NCI-H526 (cell line): ENCODE results near the gene SMYD3.
"Not testable (repeated sequence)": the region's sequence is repeated elsewhere in the genome, so short reads cannot be mapped to it uniquely, and the experiment has no call there.

Experiments
- DNase-seq, 2 experiments: peaks; one replicate each; lab custom pipeline; 2025; lab: John Stamatoyannopoulos, UW

Gene SMYD3

DNA sequence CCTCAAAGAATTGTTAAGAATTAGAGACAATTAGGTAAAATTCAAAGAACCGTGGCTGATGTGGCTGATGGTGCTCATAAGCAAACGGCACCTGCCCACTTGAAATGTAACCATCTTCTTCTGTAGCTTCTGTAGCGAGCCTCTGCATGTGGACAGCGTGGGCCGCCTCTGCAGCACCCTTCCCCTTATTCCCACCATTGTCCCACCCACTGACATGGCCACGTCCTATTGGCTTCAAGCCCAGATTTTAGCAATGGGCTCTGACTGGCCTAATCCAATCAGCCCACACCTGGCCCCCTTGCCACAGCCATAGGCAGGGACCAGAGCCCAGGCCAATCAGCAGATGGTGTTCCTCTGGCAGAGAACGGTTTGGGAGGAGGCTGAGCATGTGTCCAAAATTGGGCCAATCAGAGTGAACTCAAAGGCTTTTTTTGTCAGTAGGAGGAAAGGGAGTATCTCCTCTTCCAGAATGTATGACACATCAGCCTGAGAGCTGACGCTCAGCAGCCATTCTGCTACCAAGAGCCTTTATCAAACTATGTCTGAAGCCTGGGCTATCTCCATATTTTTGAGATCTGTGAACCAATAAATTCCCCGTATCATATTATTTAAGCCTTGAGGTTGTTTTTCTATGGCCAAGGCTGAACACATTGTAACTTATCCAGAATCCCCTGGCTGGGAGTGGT, 518.5 kb downstream of the SMYD3 start:
- DNase-seq, result no peak

DNA sequence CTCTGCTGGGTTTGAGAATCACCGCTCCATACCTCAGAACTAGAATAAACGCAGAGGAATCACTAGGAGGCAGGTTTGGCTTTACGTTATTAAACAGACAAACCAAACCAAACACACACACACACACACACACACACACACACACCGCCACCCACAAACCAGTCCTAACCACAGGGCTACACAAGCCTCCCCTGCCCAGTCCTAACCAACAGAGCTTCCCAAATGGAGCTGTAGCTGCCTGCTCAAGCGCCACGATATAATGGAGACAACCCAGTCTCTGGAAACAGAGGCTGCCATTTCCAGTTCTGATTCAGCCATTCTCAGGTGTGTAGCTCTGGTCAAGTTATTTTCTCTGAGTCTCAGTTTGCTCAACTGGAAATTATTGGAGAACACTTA, 519.1 kb downstream of the SMYD3 start:
- no peak for DNase-seq

DNA sequence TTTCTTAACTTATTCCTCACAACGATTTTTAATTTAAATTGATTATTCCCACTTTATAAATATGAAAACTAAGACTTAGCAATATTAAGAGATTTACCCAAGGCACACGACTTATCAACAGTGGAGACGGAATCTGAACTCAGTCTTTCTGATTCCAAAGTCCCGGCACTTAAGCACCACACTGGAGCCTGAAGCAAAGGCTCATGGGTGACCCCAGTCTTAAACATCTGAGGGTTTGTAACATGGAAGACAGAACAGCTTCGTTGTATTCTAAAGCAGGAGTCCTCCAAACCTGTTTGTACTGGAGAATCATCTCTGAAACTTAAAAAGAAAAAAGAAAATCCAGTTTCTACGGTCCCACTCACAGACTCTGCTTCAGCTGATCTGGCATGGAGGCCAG, 519.5 kb downstream of the SMYD3 start:
- no peak for DNase-seq

DNA sequence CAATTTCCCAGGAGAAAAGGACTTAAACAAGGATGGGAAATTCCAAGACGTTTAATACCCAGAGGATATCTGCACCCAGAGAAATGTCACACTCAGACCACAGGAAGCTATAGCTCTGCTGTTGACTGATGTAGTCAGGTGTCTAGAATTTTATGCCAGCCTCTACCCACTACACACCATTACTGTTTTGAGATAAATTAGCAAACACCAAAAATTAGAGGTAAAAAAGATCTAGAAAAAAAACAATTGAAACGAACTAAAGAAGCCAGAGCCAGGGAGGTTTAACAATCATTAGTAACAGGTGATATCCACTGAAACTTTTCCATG, 519.9 kb downstream of the SMYD3 start:
- DNase-seq, result peak in 1 of 2 experiments; percentile 49

DNA sequence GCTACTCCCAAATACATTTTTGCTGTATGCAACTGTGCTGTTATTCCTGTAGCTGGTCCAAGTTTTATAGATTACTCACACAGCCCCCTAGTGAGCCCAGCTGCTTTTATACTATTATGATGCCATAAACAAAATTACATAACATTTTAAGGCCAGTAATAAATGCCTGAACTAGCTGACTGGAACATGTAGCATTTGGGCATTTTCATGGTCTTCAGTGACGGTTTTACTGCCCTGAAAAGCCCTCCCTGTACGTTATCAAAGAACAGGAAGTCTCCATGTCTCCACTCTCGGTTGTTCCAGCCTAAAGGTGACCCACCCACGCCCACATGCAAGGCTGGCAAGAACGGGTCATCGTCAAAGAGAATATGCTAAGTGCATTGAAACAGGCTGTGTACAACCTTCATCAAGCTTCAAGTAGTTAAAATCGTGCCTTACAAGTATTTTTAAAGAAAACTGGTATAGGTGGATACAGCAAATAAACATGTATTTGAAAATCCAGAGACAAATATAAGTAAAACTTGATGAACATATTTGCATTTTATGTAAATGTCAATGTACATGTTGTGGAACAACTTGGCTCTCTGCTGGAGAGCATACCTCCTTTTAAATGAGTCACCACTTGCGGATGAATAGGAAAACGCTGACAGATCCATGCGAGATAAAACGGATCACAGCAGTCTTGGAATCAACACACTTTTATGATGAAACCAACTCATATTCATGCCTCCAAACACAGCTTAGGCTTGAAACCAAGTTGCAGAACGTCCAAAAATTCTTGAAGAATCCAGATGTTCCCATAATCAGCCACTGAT, 520.5 kb downstream of the SMYD3 start:
- peak; percentile 76 to 78 for DNase-seq

DNA sequence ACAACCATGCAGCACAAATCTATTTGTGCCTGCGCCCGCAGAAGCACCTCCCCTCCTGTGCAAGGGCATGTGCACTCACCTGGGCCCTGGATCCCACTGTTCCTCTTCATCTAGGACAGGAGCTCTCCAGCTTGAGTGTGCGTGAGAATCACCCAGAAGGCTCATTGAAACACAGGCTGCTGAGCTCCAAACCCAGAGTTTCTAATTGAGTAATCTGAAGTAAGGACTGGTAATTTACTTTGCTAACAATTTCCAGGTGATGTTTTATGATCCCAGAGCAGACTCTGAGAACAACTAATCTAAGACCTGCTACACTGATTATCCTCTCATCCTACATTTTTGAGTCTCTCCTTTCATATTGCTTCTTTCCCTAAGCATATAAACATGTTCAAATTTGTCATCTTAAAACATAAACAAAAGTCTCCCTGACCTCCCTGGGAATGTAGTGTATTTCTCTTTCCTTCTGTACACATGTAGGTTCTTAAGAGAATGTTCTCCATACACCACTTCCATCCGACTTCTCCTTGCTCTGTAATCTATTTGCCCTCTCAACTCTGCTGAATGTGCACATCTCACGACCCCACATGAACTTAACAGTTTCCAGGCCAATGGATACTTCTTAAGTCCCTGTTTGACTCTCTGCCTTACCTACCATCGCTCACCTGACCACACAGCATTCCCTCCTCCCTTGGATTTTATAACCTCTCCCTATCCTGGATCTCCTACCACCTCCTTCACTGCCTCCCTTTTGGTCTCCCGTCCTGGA, 522.5 kb downstream of the SMYD3 start:
- DNase-seq, result no peak

DNA sequence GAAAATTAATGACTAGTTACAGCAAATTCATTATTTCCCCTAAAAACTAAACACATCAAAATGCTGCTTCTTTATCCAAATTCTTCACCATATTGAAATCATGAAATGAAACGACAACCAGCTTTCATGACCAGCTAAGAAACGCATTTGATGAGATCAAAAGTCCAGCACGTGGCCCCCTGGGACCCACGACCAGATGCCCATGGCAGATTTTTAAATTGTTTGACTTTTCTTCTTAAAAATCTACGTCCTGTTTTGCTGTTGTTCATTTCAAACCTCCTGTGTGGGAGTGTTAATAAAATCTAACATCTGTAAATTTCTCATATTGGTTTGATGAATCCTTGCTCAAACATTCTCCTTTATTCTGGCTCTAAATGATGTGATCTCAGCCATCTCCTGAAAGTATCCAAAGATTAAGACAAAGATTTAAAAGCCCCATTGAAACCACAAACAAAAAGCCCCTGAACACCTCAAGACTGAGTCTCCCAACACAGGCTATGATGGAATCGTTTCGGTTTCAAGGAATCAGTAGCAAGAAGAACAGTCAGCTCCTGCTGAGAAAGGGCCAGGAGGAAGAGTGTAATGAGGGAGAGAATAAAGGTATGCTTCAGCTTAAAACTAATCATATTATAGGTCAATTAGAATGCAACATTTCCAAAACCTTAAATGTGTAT, 523.6 kb downstream of the SMYD3 start:
- no peak for DNase-seq

DNA sequence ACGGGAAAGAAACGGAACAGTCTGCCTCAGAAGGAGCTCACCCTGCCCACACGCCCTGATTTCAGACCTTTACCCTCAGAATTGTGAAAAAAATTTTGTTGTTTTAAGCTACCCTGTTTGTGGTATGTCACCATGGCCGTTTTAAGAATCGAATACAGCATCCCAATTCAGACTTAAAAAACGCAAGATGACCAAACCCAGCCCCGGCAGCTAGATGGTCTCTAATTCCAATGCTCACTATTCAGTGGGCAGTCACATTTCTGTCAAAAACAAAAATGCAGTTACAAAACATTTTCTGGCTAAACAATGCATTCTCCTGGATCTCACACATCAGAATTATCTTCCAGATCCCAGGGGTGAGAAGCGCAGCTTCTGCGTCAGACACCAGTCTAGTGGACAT, 527.5 kb downstream of the SMYD3 start:
- DNase-seq, result no peak

DNA sequence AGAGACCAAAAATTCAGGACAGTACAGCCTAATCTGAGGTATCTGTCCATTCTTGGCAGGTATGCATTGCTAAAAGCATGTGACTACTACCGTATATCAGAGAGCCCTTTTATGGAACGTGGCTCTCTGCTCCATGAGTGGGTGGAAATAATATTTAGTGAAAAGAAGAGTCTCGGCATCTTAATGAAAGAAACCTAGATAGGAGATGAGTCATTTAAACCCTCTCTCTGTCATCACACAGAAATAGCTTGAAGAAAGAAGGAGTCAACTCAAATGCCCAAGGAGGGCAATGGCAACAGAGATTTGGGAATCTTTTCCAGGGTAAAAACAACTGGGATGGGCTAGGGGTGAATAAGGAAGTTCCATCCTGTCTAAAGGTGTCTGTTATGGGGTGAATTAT, 528.2 kb downstream of the SMYD3 start:
- no peak for DNase-seq

DNA sequence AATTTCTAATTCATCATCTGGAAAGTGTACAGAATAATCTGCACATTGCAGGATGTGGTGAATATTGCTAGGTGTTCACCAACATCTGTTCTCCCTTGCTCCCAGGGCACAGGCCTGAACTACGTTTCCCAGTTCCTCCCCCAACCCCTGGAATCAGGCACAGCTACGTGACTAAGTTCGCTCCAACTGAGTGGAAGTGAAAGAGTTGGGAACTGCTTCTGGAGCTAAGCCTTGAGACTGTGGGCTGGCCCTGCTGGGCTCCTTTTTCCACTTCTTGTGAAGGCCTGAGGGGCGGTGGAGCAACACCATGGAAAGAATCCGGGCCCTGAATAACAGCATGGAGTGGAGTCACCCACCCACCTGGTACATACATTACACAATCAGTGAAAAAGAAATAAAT, 534.6 kb downstream of the SMYD3 start:
- no peak for DNase-seq

DNA sequence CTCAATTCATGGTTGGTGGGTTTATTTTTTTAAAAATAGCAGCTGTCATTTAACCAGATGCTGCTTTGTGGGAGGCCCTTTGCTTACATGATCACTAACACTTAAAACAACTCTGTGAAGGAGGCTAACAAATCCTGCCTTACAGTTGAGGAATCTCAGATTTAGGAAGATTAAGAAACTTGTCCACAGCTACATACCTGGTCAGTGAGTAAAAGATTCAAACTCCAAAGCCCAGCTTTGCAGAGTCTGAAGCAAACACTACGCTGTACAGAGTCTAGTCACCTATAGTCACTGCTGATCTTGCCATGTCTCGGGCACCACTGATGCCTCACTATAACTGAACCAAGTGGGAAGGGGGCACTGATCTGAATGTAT, 535.4 kb downstream of the SMYD3 start:
- no peak for DNase-seq

DNA sequence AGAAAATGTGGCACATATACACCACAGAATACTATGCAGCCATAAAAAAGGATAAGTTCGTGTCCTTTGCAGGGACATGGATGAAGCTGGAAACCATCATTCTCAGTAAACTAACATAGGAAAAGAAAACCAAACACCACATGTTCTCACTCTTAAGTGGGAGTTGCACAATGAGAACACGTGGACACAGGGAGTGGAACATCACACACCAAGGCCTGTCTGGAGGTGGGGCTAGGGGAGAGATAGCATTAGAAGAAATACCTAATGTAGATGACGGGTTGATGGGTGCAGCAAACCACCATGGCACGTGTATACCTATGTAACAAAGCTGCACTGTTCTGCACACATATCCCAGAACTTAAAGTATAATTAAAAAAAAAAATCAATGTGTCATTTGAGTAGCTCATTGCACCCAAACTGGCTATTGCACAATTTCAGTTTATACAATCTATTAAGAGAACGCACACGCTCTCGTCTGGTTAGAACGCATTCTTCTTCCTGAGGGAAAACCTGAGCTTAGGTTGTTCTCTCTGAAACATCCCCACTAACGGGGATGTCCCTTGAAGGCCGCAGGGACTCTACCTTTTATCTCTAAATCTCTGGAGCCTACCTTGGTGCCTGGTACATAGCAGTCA, 535.9 kb downstream of the SMYD3 start:
- DNase-seq, result not testable (repeated sequence)

DNA sequence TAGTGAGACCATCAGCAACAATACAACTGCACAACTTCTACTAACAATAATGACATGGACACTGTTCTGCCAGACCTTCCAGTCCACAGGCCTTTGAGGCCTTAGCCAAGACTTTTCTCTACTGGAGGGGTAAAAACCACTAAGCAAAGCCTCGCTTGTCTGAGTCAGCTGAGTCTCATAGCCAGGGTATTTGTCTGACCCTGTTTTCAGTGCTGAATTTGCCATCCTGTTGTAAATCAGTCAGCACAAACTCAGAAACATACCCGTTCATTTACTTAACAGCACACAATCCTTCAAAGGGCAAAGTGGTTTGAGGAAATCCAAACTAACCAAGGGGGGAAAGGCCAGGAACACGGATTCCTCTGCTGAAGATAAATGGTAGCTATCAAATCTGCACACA, 537.8 kb downstream of the SMYD3 start:
- no peak for DNase-seq

DNA sequence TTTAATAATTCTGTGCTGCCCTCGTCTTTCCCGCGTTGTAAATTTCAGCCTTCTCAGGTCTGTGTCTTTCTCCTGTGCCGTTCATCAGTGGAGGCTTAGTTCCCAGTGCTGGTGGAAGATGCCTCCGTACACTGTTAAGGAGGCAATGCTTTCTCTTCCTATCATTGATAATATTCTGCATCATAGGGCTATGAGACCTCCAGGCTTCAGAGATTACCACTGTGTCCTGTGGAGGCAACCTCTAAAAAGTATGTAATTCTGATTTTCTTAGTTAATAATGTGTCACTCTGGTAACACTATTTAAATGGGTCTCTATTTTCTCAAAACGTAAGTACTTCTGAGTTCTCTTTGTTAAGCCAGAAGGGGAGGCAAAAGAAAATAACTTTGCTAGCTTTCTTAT, 538.3 kb downstream of the SMYD3 start:
- DNase-seq, result no peak

DNA sequence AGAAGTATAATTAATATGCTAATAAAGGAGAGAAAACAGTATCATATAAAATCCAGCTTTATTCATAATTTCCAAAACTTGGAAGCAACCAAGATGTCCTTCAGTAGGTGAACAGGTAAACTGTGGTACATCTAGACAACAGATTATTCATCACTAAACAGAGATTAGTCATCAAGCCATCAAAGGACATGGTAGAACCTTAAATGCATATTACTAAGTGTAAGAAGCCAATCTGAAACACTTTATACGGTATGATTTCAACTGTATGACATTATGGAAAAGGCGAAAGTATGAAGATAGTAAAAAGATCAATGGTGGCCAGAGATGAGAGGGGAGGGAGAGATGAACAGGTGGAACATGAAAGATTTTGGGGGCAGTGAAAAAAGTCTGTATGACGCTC, 541.7 kb downstream of the SMYD3 start:
- DNase-seq, result no peak

DNA sequence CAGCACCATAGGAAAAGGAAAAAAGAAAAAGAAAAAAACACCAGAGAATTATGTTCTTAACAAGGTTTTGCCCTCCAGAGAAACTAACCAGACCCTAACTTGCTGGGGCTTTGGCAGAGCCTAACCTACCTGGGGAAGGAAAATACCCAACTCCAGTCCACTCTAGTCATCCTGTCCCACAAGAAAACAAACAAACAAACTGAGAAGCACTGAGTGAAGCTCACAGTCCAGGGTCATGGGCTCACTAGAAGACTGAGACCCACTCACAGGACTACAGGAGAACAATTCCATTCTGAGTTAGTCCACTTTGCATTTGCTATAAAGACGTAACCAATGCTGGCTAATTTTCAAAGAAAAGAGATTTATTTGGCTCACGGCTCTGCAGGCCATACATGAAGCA, 543.4 kb downstream of the SMYD3 start:
- no peak for DNase-seq

DNA sequence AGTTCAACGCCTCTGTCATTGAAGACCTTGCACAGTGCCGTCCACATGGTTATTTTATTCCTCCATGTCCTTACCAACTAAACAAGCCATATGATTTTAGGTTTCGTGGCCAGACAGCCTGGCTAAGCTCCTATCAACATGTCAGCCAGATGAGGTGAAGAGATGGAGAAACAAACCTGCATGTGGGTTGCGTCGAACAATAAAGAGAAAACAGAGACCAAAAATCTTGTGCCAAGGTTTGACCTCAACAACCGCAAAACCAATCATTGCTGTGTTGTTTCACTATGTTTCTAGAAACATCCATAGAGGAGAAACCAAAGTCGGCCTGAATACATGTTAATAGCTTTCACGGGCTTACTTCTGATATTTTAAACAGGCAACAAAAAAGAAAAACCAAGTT, 544.6 kb downstream of the SMYD3 start:
- no peak for DNase-seq

DNA sequence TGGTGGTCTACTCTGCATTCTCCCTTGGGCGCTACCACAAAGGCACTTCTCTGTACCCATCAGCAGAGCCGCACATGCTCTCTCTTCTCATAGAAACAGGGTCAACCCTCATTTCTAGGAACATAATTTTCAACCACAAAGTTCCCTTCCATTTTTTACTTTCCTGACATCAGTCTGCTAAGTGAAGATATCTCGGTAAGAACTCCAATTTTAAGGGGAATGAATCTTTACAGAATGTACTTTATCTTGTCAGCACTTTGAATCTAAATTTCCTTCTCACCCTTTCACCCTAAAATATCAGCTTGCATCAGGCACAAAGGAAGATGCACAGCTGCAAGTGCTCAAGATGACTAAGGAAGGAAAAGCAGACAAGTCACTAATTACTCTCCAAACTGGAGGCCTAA, 545.9 kb downstream of the SMYD3 start:
- DNase-seq, result no peak

DNA sequence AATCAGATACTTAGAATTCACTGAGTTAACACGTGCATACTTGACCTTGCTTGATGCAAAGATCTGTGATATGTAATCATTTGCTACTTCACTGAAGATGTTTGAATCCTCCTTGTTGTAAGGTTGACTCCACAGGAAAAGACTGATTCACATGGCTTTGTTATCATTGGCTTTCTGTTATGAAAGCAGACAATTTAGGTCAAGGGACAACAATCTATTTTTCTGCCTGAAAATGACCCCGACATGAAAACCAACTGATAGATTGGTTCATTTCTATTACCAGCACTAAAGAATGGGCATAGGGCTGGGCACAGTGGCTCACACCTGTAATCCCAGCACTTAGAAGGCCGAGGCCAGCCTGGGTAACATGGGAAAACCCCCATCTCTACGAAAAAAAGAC, 546.9 kb downstream of the SMYD3 start:
- no peak for DNase-seq

DNA sequence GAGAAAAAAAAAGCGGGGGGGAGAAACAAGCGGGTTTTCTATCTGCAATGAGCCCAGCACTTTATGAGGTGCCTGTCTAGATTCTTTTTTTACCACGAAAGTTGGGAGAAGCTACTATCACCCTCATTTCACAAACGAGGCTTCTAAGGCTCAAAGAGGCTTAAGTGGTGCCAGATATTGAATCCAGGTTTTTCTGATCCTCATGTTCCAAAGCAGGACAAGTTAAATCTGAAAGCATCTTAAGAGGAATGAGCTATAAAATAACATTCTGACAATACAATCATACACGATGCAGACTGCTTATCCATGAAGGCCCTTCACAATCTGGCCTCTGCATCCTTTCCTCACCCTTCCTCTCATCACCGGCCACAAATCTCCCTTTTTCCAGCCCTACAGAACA, 549.1 kb downstream of the SMYD3 start:
- DNase-seq, result no peak

DNA sequence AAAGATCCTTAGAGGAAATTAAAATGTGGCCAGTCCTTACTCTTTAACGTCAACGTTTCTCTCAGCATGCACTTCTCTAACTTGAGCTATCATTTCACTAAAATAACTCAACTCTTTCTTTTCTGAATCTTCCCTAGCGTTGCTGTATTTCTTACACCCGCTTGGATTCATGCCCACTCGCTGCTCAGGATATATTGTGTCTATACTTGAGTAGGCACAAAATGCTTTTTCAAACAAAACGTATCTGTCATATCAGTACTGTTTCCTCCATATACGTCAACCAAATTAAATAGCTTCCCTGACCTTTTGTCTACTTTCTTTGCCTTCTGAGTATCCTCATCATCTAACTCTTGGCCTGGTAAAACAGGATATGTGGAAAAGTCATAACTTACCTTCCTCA, 549.7 kb downstream of the SMYD3 start:
- no peak for DNase-seq

DNA sequence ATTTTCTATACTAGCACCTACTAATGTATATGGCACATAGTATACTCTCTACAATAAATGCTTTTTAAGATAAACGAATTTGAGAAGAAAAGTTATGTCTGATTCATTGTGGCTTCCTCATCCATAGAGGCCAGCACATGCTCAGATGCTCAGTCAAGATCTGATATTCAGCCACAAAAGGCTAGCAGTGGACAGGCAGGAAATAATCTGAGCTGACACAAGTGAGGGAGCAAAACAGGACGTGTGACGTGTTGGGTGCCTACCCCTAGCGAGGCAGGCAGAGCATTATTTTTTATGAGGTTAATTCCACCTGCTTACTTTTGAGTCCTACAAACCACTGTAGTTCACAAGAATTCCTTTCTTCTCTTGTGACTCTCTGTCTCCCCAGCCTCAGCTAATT, 550.9 kb downstream of the SMYD3 start:
- DNase-seq, result no peak
